GM13977 (cell line): ENCODE data around the gene RFT1.
A peak's percentile ranks its signal among the peaks of the same experiment; 100 is the strongest.

ENCODE experiments used
- DNase-seq: peaks from one replicate; pipeline ENCODE4 v3.0.0; 2012; ENCODE audit warnings: low spot score
- in situ Hi-C: fragments of 300-500 bp; cut with MboI; formaldehyde crosslinking; loops from one replicate; pipeline ENCODE4 v1.12.0; 2022; ENCODE audit warnings: low sequenced_read_pairs, low pct_unique_long_range_greater_than_20kb, mixed read lengths, inconsistent platforms; ENCODE audit not compliant: unreplicated experiment
- TF ChIP-seq, protein P1 (sequence below): IDR thresholded peaks from 2 replicates; pipeline ENCODE4 v1.5.1; 2012; ENCODE audit warnings: mild to moderate bottlenecking, control low read depth; ENCODE audit not compliant: insufficient read depth; ENCODE audit errors: extremely low read depth, missing control alignments

Gene RFT1

DNA sequence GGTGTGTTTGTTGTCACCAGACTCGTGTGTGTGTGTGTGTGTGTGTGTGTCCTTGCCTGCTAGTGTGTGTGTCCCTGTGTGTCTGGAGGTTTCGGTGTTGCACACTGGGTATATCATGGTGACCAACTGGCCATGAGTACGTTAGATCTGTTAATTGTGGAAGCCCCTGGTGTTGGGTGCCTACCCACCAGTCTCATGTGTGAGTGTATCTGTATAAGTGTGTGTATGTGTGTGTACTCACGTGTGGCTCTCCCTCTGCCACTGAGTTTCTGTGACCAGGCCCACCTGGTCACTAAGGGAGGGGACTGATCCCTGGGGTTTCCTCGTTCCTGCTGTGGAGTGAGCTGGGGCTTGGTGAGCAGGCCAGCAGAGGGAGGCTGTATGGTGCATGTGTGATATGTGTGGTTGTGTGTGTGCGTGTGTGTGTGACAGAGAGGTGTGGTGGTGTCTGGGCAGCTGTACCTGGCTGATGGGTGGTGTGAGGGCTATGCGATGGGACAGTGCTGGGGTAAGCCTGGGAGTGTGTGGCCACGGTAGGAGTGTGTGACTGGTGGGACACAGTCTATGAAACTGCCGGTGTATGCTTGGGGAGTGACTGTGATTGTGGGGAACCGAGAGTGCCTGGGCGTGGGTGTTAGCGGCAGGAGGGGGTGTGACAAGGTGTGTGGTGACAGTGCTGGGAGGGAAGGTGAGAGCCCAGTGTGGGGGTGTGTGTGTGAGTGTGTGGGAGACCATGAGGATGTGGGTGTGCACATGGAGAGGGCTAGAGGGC is 32.6 kb upstream of the RFT1 start:
- in situ Hi-C loops: no loop called here
- no peak for DNase-seq
- TF ChIP-seq, protein P1, sequence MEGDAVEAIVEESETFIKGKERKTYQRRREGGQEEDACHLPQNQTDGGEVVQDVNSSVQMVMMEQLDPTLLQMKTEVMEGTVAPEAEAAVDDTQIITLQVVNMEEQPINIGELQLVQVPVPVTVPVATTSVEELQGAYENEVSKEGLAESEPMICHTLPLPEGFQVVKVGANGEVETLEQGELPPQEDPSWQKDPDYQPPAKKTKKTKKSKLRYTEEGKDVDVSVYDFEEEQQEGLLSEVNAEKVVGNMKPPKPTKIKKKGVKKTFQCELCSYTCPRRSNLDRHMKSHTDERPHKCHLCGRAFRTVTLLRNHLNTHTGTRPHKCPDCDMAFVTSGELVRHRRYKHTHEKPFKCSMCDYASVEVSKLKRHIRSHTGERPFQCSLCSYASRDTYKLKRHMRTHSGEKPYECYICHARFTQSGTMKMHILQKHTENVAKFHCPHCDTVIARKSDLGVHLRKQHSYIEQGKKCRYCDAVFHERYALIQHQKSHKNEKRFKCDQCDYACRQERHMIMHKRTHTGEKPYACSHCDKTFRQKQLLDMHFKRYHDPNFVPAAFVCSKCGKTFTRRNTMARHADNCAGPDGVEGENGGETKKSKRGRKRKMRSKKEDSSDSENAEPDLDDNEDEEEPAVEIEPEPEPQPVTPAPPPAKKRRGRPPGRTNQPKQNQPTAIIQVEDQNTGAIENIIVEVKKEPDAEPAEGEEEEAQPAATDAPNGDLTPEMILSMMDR: no peak

DNA sequence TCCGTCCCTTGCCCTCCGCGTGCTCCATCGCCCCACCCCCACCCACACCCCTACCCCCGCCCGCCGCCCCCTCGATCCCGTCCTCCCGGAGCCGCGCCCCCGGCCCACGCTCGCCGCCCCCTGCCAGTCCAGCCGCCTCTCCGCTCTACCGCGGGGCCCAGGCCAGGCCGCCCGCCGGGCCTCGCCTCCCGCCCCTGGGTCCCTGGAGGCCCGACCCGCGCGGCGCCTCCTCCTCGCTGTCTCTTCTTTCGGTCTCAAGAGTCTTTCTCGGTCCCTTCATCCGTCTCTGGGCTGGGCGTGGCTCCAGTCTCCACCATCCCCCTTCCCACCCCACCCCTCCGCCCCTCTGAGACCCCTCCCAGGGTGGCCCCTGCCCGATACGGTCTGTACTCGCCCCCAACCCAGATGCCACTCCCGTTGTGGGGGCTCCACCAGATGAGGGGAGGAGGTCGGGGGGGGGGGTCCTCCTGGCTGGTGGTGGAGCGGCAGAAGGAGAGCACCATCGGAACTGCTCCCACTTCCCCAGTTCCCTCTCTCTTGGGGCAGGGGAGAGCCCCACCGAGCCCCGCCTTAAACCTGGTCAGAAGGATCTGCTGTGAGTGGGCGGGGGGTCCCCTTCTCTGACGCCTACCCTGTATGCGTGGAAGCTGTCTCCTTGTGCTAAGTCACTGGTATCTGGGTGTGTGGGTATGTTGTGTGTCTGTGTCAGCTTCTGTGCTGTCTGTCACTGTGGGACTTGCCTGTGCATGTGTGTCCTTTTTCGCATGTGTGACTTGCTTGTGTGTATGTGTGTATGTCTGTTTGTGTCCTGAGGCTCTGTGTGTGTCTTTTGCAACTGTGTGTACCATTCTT is 31.8 kb upstream of the RFT1 start:
- TF ChIP-seq, protein P1: no peak
- peak; percentile 84 for DNase-seq
- in situ Hi-C loops: no loop called here

DNA sequence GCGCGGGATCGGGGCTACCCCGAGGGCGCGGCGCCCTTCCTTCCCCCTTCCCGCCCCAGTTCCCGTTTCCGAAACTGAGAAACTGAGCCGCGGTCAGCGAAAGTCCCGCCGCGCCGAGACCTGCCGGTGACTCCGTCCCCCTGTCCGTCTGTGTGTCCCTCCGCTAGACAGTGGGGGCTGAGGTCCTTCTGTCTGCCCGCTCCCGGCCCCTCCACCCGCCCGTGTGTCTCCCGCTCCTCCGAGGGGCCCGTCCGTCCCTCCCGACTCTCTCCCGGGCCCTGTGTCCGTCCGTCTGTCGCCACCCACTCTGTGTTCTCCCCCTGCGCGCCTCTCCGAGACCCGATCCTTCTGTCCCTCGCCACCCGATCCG is 31.2 kb upstream of the RFT1 start:
- in situ Hi-C loops: no loop called here
- TF ChIP-seq, protein P1: no peak
- peak; percentile 62 for DNase-seq

DNA sequence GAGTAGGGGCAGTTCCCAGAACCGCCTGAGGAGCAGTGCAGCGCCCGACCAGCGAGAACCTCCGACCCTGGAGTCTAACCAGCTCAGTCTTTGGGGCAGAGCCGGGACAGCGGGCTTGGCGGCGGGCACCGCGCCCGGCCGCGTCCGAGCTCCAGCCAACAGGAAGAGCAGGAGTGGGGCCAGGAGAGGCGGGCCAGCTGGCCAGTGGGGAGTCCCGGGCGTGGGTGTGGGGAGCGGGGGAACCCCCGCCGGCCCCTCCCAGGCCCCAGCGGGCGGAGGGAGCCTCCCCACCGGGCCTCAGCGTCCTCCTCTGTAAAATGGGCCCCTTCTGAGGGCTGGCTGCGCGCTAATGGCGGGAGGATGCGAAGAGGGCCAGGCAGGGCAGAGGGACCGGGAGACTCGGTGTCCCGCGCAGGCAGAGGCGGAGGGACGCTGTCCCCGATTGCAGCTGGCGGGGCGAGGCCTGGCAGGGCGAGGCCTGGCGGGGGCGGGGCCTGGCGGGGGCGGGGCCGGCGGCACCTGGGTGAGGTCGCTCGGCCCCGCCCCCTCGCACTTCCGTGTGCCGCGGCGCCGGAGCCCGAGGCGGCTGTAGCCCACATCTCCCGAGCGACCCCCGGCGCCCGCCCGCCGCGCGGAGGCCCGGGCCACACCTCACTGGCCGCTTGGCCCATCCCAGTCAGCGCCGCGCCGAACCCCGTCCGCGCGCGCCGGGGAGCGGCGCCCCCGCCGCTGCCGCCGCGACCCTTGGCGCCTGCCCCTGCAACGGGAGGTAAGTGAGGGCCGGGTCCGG is 30.6 kb upstream of the RFT1 start, which contains the start of gene PRKCD:
PRKCD (plus strand) TSS at position 550 of the 790 bp plus-strand sequence. CDS start 17,214 bp downstream, outside the sequence.
- TF ChIP-seq, protein P1: peak; percentile 22
- DNase-seq: peak; percentile 98
- in situ Hi-C loops: no loop called here

DNA sequence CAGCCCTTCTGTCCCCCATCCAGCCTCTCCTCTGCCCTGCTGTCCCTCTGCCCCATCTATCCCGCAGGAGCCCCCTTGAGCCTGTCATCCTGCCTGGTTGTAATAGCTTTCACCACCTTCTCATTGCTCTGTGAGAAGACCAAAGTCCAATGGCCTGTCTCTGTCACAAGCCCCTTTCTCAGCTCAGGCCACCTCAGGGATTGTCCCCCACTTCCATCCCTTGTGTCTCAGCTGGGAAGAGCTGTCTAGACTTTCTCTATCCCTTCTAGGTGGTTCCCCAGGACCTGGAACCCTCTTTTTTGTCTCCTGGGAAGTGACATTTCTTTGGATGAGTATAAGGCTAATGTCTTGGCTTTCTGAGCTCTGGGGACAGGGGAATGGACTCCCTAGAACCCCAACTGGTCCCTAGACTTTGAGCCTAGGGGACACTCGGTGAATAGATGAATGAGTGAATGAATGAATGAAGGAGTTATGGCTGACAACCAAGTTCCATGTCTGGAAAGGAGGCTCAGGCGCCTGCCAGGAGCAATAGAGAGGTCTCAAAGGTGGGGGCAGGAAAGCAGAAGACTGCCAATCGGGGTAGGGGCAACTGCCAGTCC is 29.9 kb upstream of the RFT1 start:
- TF ChIP-seq, protein P1: no peak
- in situ Hi-C loops: no loop called here
- DNase-seq: no peak
